HL-60 (cell line): ENCODE measurements around the gene TMEM135.

ENCODE experiments used
- DNase-seq, 2 experiments: peaks; one replicate each; pipeline ENCODE4 v3.0.0-alpha.2; 2010 to 2020; ENCODE audit warnings: low read depth in 1 of 2, low spot score in 1 of 2
- H3K27ac ChIP-seq: fragments of 250-450 bp; sonication (Bioruptor Pico); replicated peaks from 2 replicates; pipeline ENCODE4 v1.5.1; 2020; ENCODE audit warnings: mild to moderate bottlenecking, moderate library complexity
- H3K27me3 ChIP-seq: fragments of 250-450 bp; sonication (Bioruptor Pico); 2 replicates; pipeline ENCODE4 v1.5.1; 2021; ENCODE audit warnings: mild to moderate bottlenecking, moderate library complexity; ENCODE audit not compliant: insufficient read depth, poor library complexity, severe bottlenecking
- H3K4me3 ChIP-seq: replicated peaks from 2 replicates; pipeline ENCODE4 v1.5.1; 2011; ENCODE audit warnings: mild to moderate bottlenecking, control low read depth, low read length; ENCODE audit not compliant: insufficient read depth
- CTCF ChIP-seq: IDR thresholded peaks from one replicate; pipeline ENCODE4 v1.5.1; 2011; ENCODE audit warnings: low read length, control low read depth, inconsistent platforms; ENCODE audit not compliant: insufficient read depth
- GABPA ChIP-seq: IDR thresholded peaks from 2 replicates; pipeline ENCODE4 v1.6.1; 2012; ENCODE audit warnings: low read depth
- POLR2AphosphoS5 ChIP-seq: IDR thresholded peaks from 2 replicates; pipeline ENCODE4 v1.6.1; 2012; ENCODE audit warnings: low read depth
- REST ChIP-seq: IDR thresholded peaks from 2 replicates; pipeline ENCODE4 v1.6.1; 2012; ENCODE audit warnings: low read depth; ENCODE audit not compliant: insufficient replicate concordance
- SPI1 ChIP-seq: IDR thresholded peaks from 2 replicates; pipeline ENCODE4 v1.6.1; 2012; ENCODE audit warnings: low read depth, mild to moderate bottlenecking, borderline replicate concordance

TMEM135 gene

GRCh38 chr11:87114093-87114492, 76.4 kb downstream of the TMEM135 start:
- Histone ChIP-seq H3K4me3 (no peak overlapping the region), H3K27me3 (no peaks in the 10 kb centered on the region), H3K27ac (no peak overlapping the region)
- TF ChIP-seq SPI1 (no peak), REST (no peak), GABPA (no peak), POLR2AphosphoS5 (no peak), CTCF (no peak)
- no peak for DNase-seq

- DNase-seq = no peak
- Histone ChIP-seq H3K27ac (no peak overlapping the region), H3K27me3 (no peaks in the 10 kb centered on the region), H3K4me3 (no peak overlapping the region)
- TF ChIP-seq REST (no peak), SPI1 (no peak), POLR2AphosphoS5 (no peak), CTCF (no peak), GABPA (no peak)
Observed at GRCh38 chr11:87116185-87116584, 78.5 kb downstream of the TMEM135 start.

GRCh38 chr11:87120937-87121336, 83.2 kb downstream of the TMEM135 start:
- H3K27me3 ChIP-seq = no peaks in the 10 kb centered on the region
- DNase-seq = no peak
- TF ChIP-seq REST (no peak), CTCF (no peak), GABPA (no peak), SPI1 (no peak), POLR2AphosphoS5 (no peak)
- no peak overlapping the region for H3K4me3 ChIP-seq
- H3K27ac ChIP-seq = no peak overlapping the region
